Neural cell (in vitro differentiated cells): ENCODE measurements around the gene MYO7B.

Source experiments
- EZH2 ChIP-seq: fragments of 200-600, 300-800 bp; shearing (Covaris generic), sonication (generic); IDR thresholded peaks from 2 replicates; pipeline ENCODE4 v1.6.1; 2014; ENCODE audit warnings: antibody characterized with exemption, low read length, borderline replicate concordance, mild to moderate bottlenecking; ENCODE audit not compliant: insufficient read depth, poor library complexity, severe bottlenecking
- MXI1 ChIP-seq: fragments of 450-650 bp; conservative IDR thresholded peaks from 2 replicates; pipeline ENCODE4 v1.6.1; 2014; ENCODE audit warnings: antibody characterized with exemption, mild to moderate bottlenecking; ENCODE audit not compliant: poor library complexity, severe bottlenecking
- POLR2AphosphoS5 ChIP-seq: IDR thresholded peaks from 2 replicates; pipeline ENCODE4 v1.6.1; 2012
- RAD21 ChIP-seq: fragments of 450-650 bp; conservative IDR thresholded peaks from 2 replicates; pipeline ENCODE4 v1.6.1; 2014; ENCODE audit warnings: antibody characterized with exemption, mild to moderate bottlenecking, moderate library complexity
- TF ChIP-seq, protein P1 (sequence below): IDR thresholded peaks from 2 replicates; pipeline ENCODE4 v1.6.1; 2012; ENCODE audit warnings: borderline replicate concordance
- TF ChIP-seq, protein P2 (sequence below): fragments of 450-650 bp; IDR thresholded peaks from 2 replicates; pipeline ENCODE4 v1.5.1; 2014; ENCODE audit warnings: antibody characterized with exemption, mild to moderate bottlenecking, moderate library complexity; ENCODE audit not compliant: poor library complexity, severe bottlenecking

DNA sequence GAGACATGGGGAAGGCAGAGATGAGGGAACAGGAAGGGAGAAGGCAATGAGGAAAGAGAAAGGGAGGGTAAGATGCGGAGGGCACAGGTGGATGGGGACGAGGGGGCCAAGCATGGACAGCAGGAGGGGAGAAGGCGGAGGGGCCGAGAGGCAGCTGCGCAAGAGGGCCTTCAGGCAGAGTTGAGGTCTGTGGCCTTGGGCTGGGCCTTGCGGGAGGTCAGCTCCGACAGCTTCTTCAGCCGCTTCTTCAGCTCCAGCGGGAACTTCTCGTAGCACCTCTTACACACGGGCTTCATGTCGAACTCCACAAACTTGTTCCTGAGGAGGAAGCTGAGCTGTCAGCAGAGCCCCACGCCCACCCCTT is 103.6 kb downstream of the MYO7B start:
- TF ChIP-seq, protein P1, sequence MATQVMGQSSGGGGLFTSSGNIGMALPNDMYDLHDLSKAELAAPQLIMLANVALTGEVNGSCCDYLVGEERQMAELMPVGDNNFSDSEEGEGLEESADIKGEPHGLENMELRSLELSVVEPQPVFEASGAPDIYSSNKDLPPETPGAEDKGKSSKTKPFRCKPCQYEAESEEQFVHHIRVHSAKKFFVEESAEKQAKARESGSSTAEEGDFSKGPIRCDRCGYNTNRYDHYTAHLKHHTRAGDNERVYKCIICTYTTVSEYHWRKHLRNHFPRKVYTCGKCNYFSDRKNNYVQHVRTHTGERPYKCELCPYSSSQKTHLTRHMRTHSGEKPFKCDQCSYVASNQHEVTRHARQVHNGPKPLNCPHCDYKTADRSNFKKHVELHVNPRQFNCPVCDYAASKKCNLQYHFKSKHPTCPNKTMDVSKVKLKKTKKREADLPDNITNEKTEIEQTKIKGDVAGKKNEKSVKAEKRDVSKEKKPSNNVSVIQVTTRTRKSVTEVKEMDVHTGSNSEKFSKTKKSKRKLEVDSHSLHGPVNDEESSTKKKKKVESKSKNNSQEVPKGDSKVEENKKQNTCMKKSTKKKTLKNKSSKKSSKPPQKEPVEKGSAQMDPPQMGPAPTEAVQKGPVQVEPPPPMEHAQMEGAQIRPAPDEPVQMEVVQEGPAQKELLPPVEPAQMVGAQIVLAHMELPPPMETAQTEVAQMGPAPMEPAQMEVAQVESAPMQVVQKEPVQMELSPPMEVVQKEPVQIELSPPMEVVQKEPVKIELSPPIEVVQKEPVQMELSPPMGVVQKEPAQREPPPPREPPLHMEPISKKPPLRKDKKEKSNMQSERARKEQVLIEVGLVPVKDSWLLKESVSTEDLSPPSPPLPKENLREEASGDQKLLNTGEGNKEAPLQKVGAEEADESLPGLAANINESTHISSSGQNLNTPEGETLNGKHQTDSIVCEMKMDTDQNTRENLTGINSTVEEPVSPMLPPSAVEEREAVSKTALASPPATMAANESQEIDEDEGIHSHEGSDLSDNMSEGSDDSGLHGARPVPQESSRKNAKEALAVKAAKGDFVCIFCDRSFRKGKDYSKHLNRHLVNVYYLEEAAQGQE: no peak
- TF ChIP-seq, protein P2, sequence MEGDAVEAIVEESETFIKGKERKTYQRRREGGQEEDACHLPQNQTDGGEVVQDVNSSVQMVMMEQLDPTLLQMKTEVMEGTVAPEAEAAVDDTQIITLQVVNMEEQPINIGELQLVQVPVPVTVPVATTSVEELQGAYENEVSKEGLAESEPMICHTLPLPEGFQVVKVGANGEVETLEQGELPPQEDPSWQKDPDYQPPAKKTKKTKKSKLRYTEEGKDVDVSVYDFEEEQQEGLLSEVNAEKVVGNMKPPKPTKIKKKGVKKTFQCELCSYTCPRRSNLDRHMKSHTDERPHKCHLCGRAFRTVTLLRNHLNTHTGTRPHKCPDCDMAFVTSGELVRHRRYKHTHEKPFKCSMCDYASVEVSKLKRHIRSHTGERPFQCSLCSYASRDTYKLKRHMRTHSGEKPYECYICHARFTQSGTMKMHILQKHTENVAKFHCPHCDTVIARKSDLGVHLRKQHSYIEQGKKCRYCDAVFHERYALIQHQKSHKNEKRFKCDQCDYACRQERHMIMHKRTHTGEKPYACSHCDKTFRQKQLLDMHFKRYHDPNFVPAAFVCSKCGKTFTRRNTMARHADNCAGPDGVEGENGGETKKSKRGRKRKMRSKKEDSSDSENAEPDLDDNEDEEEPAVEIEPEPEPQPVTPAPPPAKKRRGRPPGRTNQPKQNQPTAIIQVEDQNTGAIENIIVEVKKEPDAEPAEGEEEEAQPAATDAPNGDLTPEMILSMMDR: no peak
- no peak for TF ChIP-seq MXI1
- no peak for TF ChIP-seq POLR2AphosphoS5
- TF ChIP-seq EZH2: no peak
- TF ChIP-seq RAD21: no peak
